Activated naive CD8-positive, alpha-beta T cell treated with anti-CD3 and anti-CD28 coated beads, Interleukin-2, amount 50 U/mL, for 24 hours (primary cell): ENCODE data around the gene SERTAD2.

ENCODE experiments used
- ATAC-seq: fragments of 150-1000 bp; cut with Tn5 transposase; one replicate; pipeline ENCODE4 v1.10.0; 2021
- DNase-seq: peaks from one replicate; pipeline ENCODE4 v3.0.0; 2021
- H3K27ac Mint-ChIP-seq: one replicate; pipeline ENCODE4 v1.8.0; 2021; ENCODE audit warnings: mild to moderate bottlenecking, mixed read lengths
- H3K27me3 Mint-ChIP-seq: one replicate; pipeline ENCODE4 v1.8.0; 2021; ENCODE audit warnings: mixed read lengths
- H3K36me3 Mint-ChIP-seq: one replicate; pipeline ENCODE4 v1.8.0; 2021; ENCODE audit warnings: low read depth, mixed read lengths
- H3K4me1 Mint-ChIP-seq: one replicate; pipeline ENCODE4 v1.8.0; 2021; ENCODE audit warnings: mixed read lengths
- H3K4me3 Mint-ChIP-seq: one replicate; pipeline ENCODE4 v1.8.0; 2021; ENCODE audit warnings: mild to moderate bottlenecking, moderate library complexity, mixed read lengths
- H3K9me3 Mint-ChIP-seq: one replicate; pipeline ENCODE4 v1.8.0; 2021; ENCODE audit warnings: mixed read lengths

Gene SERTAD2

DNA sequence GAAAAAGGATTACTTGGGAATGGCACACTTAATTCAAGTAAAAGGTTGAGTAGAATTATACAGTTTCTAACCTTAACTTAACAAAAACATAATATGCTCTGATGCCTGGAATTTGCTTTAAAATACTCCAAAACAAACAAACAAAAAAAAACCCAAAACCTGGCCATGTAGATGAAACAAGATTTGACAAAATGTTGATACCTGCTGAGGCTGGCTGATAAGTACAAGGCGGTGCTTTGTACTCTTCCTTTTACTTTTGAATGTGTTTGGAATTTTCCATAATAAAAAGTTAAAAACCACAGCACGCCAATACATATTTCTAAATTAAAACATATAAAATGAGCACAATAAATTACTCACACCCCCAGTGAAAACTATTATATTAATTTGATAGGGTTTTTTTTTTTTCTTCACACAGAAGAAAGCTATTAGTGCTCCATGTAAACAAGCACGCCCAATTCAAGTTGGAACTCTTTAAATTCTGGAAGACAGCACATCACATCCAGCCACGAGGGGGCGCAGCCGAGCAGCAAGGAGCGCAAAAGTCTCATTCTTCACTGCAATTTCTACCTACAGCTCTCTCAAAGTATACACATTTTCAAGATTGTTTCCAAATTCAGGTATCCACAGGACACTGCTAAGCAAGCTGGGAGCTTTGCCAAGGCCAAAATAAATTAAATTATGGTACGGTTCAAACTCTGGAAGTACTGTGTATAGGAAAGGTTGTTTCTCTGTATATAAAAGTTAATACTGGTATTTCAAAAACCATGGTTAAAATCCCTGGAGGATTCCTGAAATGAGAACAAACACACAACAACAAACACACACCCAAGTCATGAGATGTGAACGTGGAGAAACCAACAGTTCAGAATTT, 7.5 kb downstream of the SERTAD2 start:
- ATAC-seq: no peak
- peak overlapping the region; percentile 46 for H3K27ac Mint-ChIP-seq

DNA sequence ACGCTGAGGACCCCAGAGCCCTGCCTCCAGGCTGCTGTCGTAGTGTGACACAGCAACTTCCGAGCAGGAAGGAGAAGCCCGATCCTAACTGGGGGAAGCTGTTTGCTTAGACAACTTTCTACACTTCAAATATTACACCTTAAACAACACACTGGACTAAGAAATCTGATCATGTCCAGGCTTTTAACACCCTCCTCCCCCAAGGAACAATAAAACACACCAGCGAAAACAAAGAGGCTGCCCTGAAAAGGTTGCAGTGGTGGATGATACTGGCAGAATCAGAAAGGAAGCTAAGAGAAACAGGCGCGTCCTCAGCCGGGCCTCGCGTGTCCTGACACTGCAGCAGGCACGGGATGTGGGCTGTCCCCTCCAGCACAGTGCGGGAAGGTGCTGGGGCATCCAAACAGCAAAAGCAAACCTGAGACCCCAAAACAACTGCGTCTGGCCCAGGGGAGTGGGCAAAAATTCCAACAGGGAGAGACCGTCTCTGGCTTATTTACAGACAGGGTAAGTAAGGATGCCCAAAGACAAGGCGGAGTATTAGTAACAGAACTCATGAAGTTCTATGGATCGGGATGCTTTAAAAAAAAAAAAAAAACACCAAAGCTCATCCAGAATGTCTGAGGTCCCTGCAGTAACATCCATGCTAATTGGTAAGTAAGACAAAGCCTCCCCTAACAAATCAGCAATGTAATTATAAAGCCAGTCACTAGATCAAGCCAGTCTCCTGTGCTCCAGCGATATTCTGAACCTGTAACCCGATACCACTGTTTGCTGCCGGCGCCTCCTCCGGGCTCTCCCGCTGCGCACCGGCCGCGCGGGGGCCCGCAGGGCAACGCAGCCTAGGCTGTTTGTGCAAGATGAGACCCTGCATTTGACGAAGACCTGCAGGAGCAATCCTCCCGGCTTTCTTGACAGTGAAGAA, 9.0 kb downstream of the SERTAD2 start:
- ATAC-seq (peak; percentile 74), DNase-seq (peak; percentile 73)
- Mint-ChIP-seq H3K27ac (peak overlapping the region; percentile 81), H3K36me3 (no peaks in the 10 kb centered on the region), H3K4me3 (peak overlapping the region; percentile 81), H3K27me3 (no peaks in the 10 kb centered on the region), H3K9me3 (no peaks in the 10 kb centered on the region), H3K4me1 (peaks cover 95% of the 10 kb centered on the region)

More for the DNA sequence above, 7.5 kb downstream of the SERTAD2 start:
- Mint-ChIP-seq H3K27me3 (no peaks in the 10 kb centered on the region), H3K9me3 (no peaks in the 10 kb centered on the region), H3K4me1 (peaks cover 94% of the 10 kb centered on the region), H3K36me3 (no peaks in the 10 kb centered on the region), H3K4me3 (peak overlapping the region; percentile 29)
- DNase-seq: peak; percentile 92

DNA sequence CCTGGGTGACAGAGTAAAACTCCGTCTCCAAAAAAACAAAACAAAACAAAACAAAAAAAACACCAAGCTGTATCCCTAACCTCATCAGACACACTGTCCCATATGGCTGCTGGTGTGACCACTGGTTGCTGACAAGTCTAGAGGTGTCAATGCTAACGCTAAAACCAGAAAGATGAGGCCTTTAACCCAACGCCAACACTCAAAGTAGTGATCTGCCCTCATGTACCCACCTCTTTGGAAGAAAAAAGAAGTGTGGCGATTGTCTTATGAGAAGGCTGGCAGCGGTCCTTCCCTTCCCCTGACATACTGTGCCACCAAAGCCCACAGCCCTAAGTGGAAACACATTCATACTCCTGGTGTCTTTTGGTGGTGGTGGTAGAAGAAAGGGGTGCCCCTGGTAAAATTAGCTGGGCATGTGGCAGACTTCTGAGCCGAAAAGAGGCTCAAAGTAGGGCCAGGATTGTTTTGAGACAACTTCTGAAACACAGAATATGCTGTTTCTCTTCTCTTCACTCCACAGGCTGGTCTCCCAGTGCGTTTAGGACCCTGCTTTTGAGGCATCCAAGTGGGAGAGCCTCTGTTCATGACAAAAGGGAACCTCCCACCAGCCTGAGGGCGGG, 9.8 kb downstream of the SERTAD2 start:
- Mint-ChIP-seq H3K27me3 (no peaks in the 10 kb centered on the region), H3K36me3 (no peaks in the 10 kb centered on the region), H3K9me3 (no peaks in the 10 kb centered on the region), H3K27ac (peak overlapping the region; percentile 81), H3K4me3 (peak overlapping the region; percentile 81), H3K4me1 (peaks cover 92% of the 10 kb centered on the region)
- DNase-seq (no peak), ATAC-seq (peak; percentile 15)

DNA sequence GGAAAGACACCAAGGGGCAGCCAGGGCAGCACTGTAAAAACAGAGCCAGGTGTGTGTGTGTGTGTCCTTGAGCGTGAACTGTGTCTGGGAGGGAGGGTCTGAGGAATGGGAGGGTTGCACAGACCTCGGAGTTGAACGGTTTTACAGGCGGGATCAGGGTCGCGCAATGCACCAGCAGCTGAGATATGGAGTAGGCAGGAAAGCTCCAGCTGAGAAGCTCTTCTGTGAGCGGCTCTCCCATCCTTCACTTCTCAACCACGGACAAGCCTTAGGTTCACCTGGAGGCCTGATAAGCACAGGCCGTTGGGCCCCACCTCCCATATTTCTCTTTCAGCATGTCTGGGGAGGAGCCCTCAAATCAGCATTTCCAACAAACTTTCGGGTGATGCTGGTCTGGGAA, 12.1 kb downstream of the SERTAD2 start:
- Mint-ChIP-seq H3K36me3 (peaks cover 2% of the 10 kb centered on the region), H3K4me3 (no peak overlapping the region), H3K27me3 (no peaks in the 10 kb centered on the region), H3K27ac (peak overlapping the region; percentile 33), H3K9me3 (no peaks in the 10 kb centered on the region), H3K4me1 (peaks cover 94% of the 10 kb centered on the region)
- ATAC-seq: no peak
- DNase-seq: no peak

DNA sequence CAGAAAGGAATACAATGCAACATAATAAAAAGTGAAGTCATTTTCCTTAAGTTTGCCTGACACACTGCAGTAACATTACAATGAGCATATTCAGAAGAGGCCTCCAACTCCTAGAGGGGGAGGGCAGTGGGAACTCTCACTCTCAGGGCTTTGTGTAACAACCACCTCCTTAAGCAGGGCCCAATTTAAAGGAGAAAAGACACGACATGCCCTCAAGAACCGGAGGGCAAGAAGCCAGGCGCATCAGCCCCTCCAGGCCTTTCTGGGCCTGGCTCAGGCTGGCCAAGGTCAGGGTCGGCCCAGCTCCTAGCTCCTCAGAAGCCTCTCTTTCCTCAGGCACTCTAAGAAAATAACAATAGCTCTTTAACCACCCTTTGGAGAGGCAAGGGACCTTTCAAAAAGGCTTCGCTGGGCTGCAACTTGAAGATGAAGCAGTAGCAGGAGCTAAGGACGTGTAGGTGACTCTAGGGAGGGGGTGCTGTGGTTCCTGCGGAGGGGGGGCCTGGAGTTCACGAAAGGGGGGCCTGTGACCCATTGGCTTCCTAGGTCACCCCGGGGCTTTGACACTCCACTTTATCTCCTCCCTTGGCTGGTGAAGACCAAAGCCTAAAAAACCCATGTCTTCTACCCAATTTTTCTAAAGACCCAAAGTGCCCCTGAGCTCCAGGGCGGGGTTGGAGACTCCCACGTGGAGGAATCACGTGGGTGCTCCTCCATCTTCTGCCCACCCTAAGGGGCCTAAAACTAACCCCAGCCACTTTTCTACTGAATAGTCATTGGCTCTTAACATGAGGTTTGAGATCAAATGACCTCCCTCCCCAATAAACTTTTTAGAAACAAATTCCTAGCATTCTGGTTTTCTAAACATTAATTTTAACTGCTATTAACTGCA, 13.3 kb downstream of the SERTAD2 start:
- H3K36me3 Mint-ChIP-seq: peaks cover 14% of the 10 kb centered on the region
- peak overlapping the region; percentile 19 for H3K27ac Mint-ChIP-seq
- H3K9me3 Mint-ChIP-seq: no peaks in the 10 kb centered on the region
- H3K4me3 Mint-ChIP-seq: no peak overlapping the region
- no peak for DNase-seq
- ATAC-seq: no peak
- H3K4me1 Mint-ChIP-seq: peaks cover 95% of the 10 kb centered on the region
- H3K27me3 Mint-ChIP-seq: no peaks in the 10 kb centered on the region

DNA sequence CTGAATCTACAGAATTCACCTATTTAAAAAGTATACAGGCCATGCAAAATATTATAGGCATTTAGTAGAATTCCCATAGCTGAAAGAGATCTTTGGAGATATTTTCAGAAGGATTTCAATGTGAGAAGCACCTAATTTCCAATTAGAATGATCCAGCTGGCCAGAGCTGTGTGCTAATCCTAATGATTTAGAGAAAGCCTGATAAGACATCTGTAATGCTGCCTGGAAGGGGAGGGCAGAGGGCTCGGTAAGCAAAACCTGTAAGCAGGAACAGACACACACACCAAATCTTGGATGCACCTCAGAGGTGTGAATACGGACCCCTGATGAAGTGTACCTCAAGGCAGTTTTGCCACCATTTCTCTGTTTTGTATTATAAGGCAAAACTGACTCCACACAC, 14.0 kb downstream of the SERTAD2 start:
- Mint-ChIP-seq H3K36me3 (peaks cover 19% of the 10 kb centered on the region), H3K4me1 (peaks cover 89% of the 10 kb centered on the region), H3K4me3 (no peak overlapping the region), H3K27ac (no peak overlapping the region), H3K9me3 (no peaks in the 10 kb centered on the region), H3K27me3 (no peaks in the 10 kb centered on the region)
- ATAC-seq: no peak
- DNase-seq: no peak

DNA sequence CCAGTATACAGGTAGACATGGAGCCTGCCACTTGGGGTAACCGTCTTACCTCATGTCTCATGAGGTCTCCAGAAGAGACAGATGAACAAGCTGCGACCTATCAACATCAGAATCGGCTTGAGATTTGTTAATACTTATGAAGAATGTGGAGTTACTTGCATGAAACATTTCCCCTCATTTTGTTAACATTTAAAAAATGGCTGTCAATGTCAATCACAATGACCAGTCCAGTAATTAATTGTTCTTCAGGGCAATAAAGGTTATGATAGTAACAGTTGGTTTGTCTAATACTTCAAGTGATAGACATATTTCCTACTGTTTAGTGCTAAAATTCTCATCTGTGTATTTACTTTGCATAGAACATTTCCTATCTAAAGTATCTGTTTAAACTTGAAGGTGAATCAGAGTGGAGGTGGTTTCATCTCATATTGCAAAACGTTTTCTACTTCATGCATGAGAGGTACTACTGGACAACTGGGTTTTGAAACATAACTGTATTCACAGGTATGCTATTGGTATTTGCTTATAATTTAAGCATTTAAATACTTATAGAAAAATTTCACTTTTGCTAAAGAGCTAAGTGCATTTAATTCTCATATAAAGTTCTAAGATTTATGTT, 15.1 kb downstream of the SERTAD2 start:
- Mint-ChIP-seq H3K4me1 (peaks cover 78% of the 10 kb centered on the region), H3K36me3 (peaks cover 25% of the 10 kb centered on the region), H3K27ac (peak overlapping the region; percentile 82), H3K9me3 (no peaks in the 10 kb centered on the region), H3K4me3 (peak overlapping the region; percentile 6), H3K27me3 (no peaks in the 10 kb centered on the region)
- no peak for ATAC-seq
- DNase-seq: no peak

DNA sequence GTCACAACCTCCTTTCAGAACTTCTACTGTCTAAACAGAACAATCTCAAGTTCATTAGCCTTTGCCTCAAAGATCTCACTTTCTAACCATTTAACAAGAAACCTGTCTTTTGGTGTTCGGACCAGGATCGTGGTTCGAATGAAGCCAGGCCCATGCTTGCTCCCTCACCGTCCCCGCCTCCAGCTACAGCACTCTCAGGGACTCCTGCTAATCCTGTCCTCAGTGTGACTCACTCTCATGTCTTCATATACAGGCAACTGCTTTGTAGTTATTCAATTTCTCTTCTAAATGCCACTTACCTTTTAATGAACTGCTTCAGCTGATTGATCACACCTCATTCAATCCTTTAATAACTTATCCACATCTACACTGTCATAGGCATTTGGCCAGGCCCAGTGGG, 15.8 kb downstream of the SERTAD2 start:
- Mint-ChIP-seq H3K4me1 (peaks cover 72% of the 10 kb centered on the region), H3K27me3 (no peaks in the 10 kb centered on the region), H3K9me3 (no peaks in the 10 kb centered on the region), H3K4me3 (peak overlapping the region; percentile 72), H3K36me3 (peaks cover 25% of the 10 kb centered on the region), H3K27ac (peak overlapping the region; percentile 82)
- ATAC-seq (peak; percentile 53), DNase-seq (no peak)

DNA sequence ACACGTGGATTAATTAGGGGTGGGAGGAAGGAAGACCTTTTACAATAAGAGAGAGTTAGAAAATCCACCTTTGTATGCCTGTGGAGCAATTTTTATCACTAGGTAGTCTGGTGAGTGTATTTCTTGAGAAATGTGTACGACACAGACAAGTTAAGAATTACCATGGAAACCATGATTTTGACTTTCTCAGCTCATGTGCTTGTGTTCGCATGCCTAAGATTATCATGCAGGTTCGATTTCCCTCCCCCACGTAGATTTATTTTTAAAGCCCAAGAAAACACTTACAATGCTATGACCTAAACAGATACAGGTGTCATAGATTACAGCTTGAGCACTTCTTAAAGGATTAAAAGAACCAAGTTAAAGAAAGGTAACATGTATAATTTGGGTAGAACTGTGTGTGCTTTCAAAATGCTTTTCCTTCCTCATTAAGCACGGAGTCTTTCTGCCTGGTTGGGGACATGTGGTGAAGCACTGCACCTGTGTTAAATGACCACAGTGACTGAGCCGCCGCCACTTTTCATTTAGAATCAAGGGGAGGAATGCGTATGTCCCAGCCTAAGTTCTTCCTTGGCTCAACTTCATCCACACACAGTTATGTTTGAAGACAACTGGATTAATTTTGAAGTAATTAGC, 16.6 kb downstream of the SERTAD2 start:
- H3K36me3 Mint-ChIP-seq: peaks cover 25% of the 10 kb centered on the region
- H3K4me3 Mint-ChIP-seq: peak overlapping the region; percentile 72
- no peaks in the 10 kb centered on the region for H3K9me3 Mint-ChIP-seq
- ATAC-seq: peak; percentile 62
- peaks cover 64% of the 10 kb centered on the region for H3K4me1 Mint-ChIP-seq
- no peak for DNase-seq
- H3K27me3 Mint-ChIP-seq: no peaks in the 10 kb centered on the region
- H3K27ac Mint-ChIP-seq: peak overlapping the region; percentile 82

DNA sequence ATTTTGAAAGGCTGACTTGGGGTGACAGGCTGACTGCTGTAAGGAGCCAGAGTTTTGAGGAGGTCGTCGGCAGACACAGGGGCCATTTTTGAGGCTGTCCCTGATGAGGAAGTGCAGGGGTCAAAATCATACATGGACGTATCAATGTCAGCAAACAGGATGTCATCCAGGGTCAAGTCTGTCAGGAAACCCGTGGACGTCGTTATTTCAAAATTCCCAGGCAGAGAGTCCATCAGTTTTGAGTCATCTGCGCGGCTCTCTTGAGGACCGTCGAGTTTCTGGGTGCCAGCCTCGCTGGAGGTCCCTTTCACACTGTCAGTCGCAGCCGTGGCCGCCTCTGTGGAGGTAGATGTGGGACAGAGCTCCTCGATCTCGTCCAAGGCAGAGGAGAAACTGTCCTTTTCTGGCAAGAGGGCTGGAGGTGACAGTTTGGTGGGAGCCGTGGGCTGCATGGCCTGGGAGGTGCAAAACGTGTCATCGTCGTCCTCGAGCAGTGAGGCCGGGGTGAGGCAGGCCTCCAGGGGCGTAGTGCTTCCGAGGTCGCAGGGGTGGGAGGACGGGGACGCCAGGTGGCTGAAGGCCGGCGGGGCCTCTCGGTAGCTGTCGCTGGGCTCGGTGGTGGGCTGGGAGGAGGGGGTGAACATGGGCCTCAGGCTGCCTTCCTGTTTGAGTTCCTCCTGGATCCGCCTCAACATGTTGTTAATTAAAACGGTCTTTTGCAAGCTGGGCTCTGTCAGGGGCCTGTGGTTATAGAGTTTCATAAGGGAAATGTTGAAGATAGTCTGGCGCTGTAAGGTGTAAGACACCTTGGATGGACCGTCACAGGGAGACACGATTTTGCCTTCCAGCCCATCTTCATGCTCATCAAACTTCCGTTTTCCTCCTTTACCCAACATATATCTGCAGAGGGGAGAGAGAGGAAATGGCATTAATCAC, 17.5 kb downstream of the SERTAD2 start:
- Mint-ChIP-seq H3K27me3 (no peaks in the 10 kb centered on the region), H3K36me3 (peaks cover 25% of the 10 kb centered on the region), H3K9me3 (no peaks in the 10 kb centered on the region), H3K27ac (peak overlapping the region; percentile 82), H3K4me1 (peaks cover 55% of the 10 kb centered on the region), H3K4me3 (peak overlapping the region; percentile 72)
- ATAC-seq: peak; percentile 51
- peak; percentile 24 for DNase-seq

DNA sequence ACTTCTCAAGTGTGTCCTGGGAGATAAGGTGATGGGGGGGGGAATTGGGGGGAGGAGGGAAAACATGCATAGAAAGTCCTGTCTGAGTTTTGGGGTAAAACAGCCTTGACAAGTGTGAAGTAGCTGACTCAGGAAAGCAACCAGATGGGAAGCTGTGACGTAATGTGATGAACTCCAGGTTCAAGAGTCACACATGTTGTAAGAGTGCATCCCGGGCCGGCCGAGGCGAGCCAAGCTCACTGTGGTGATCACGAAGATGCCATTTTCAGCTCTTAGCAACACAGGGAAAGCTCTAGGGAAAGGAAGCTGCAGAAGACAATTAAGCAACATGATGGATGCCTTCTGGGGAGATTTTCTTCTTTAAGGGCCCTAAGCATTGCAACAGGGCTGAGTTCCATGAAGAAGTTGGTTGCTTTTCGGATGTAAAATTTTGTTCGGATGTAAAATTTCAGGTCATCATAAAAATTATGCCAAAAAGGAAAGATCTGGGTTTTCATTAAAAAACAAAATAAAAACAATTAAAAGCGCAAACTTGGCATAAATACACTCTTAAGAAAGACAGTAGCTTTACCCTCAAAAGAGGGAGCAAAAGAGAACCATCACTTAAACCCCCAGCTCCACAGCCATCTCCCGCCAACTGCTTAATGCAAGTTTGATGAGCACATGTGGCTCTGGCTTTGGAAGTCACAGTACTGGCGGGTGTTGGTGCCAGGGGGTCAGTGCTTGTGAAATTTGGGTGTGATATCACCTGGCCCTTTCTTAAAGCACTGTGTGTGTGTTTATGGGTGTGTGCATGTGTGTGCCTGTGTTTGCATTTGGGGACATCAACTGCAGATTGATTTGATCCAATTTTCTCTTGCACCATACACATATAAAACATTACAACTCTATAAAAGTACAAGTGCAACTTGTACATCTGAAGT, 19.1 kb downstream of the SERTAD2 start:
- DNase-seq: no peak
- Mint-ChIP-seq H3K27ac (peak overlapping the region; percentile 29), H3K27me3 (no peaks in the 10 kb centered on the region), H3K4me1 (peaks cover 38% of the 10 kb centered on the region), H3K9me3 (no peaks in the 10 kb centered on the region), H3K36me3 (peaks cover 25% of the 10 kb centered on the region), H3K4me3 (no peak overlapping the region)
- no peak for ATAC-seq
